H1 (cell line): ENCODE results near the gene SP4. TPM values are rescaled to one million over a fixed set of nuclear protein-coding genes. Genes with fewer than 3 reads are reported as not detected.

Source experiments
- CTCF ChIA-PET: fragments of 300-600 bp; sonication (Branson Sonifier 250); formaldehyde crosslinking; loops from one replicate; lab custom pipeline; 2021; ENCODE audit not compliant: partially characterized antibody; lab: Charles Lee
- POLR2A ChIA-PET: fragments of 300-600 bp; sonication (Branson Sonifier 250); formaldehyde crosslinking; loops from one replicate; lab custom pipeline; 2021; ENCODE audit warnings: inconsistent platforms; ENCODE audit not compliant: partially characterized antibody; lab: Charles Lee
- DNase-seq, 2 experiments: peaks; one replicate each; pipeline versions ENCODE4 v3.0.0 to v3.0.0-alpha.2; 2010 to 2022; ENCODE audit warnings: low spot score in 2 of 2, low read depth in 1 of 2, mixed read lengths in 1 of 2
- FAIRE-seq: peaks from 2 replicates; lab custom pipeline; 2011; peaks lifted over from hg19 to GRCh38; lab: Jason Lieb, UNC
- H2AFZ ChIP-seq: 2 replicates; pipeline ENCODE4 v1.8.1; 2012; ENCODE audit warnings: low read length, inconsistent platforms
- H2AK5ac ChIP-seq: 2 replicates; pipeline ENCODE4 v1.6.1; 2013; ENCODE audit warnings: low read depth, low read length
- H2BK120ac ChIP-seq: replicated peaks from 2 replicates; pipeline ENCODE3; 2013; ENCODE audit warnings: low read depth, low read length, inconsistent platforms
- H2BK12ac ChIP-seq: 2 replicates; pipeline ENCODE4 v1.6.1; 2013; ENCODE audit warnings: low read depth, low read length
- H2BK15ac ChIP-seq: 2 replicates; pipeline ENCODE4 v1.6.1; 2013; ENCODE audit warnings: low read length
- H2BK20ac ChIP-seq: 2 replicates; pipeline ENCODE4 v1.6.1; 2013; ENCODE audit warnings: low read length
- H2BK5ac ChIP-seq: 2 replicates; pipeline ENCODE4 v1.6.1; 2013; ENCODE audit warnings: low read depth, low read length
- H3K14ac ChIP-seq: 2 replicates; pipeline ENCODE4 v1.6.1; 2013; ENCODE audit warnings: inconsistent platforms; ENCODE audit not compliant: insufficient read length
- H3K18ac ChIP-seq: 2 replicates; pipeline ENCODE4 v1.6.1; 2013; ENCODE audit warnings: low read length; ENCODE audit errors: extremely low read depth
- H3K23ac ChIP-seq: 2 replicates; pipeline ENCODE4 v1.6.1; 2013; ENCODE audit warnings: inconsistent platforms; ENCODE audit not compliant: insufficient read length
- H3K23me2 ChIP-seq: 2 replicates; pipeline ENCODE4 v1.6.1; 2013; ENCODE audit warnings: low read depth, low read length
- H3K27ac ChIP-seq: 2 replicates; pipeline ENCODE4 v1.6.1; 2011; ENCODE audit warnings: low read depth, low read length, inconsistent platforms
- H3K27me3 ChIP-seq, 4 experiments: replicated peaks in 1 of 4; 1 replicate in 1 of 4; 2 replicates in 3 of 4; pipeline versions ENCODE4 v1.6.1 to v1.8.1; 2011 to 2013; ENCODE audit warnings: low read length in 3 of 4, mild to moderate bottlenecking in 3 of 4, inconsistent platforms in 2 of 4, mixed read lengths in 2 of 4, moderate library complexity in 1 of 4; ENCODE audit not compliant: control insufficient read depth in 3 of 4, insufficient read depth in 3 of 4; ENCODE audit errors: extremely low read depth in 1 of 4
- H3K36me3 ChIP-seq, 4 experiments: 2 replicates each; pipeline versions ENCODE4 v1.6.1 to v1.8.1; 2011 to 2013; ENCODE audit warnings: mild to moderate bottlenecking in 4 of 4, low read length in 3 of 4, moderate library complexity in 2 of 4, control low read depth in 1 of 4, inconsistent platforms in 1 of 4; ENCODE audit not compliant: insufficient read depth in 4 of 4, control insufficient read depth in 2 of 4
- H3K4ac ChIP-seq: replicated peaks from 2 replicates; pipeline ENCODE3; 2013; ENCODE audit warnings: low read length, low read depth, mixed read lengths, inconsistent platforms; ENCODE audit not compliant: insufficient read length
- H3K4me1 ChIP-seq, 4 experiments: replicated peaks in 1 of 4; 1 replicate in 1 of 4; 2 replicates in 3 of 4; pipeline versions ENCODE4 v1.6.1 to v1.8.1; 2011 to 2013; ENCODE audit warnings: low read length in 3 of 4, inconsistent platforms in 2 of 4, mixed read lengths in 1 of 4; ENCODE audit not compliant: insufficient read depth in 4 of 4, control insufficient read depth in 3 of 4
- H3K4me2 ChIP-seq, 2 experiments: 2 replicates each; pipeline versions ENCODE4 v1.6.1 to v1.8.1; 2011 to 2013; ENCODE audit warnings: low read depth in 2 of 2, low read length in 2 of 2, control low read depth in 1 of 2, inconsistent platforms in 1 of 2, mild to moderate bottlenecking in 1 of 2; ENCODE audit not compliant: insufficient read depth in 1 of 2
- H3K4me3 ChIP-seq, 4 experiments: fragments of 200-600, 300-600 bp in 1 of 4; sonication (generic), shearing (Covaris generic), sonication (Bioruptor Twin) in 1 of 4; 2 replicates each; pipeline versions ENCODE4 v1.5.1 to v1.8.1; 2011 to 2016; ENCODE audit warnings: low read length in 4 of 4, low read depth in 3 of 4, control low read depth in 2 of 4, inconsistent platforms in 2 of 4, mild to moderate bottlenecking in 2 of 4, mixed read lengths in 1 of 4, moderate library complexity in 1 of 4; ENCODE audit not compliant: insufficient read depth in 2 of 4; ENCODE audit errors: extremely low read depth in 1 of 4
- H3K56ac ChIP-seq: replicated peaks from 2 replicates; pipeline ENCODE3; 2013; ENCODE audit warnings: low read depth, mild to moderate bottlenecking, mixed read lengths, low read length, inconsistent platforms; ENCODE audit not compliant: insufficient read length
- H3K79me1 ChIP-seq: 2 replicates; pipeline ENCODE4 v1.6.1; 2013; ENCODE audit warnings: low read depth, low read length, control low read depth
- H3K79me2 ChIP-seq, 2 experiments: 2 replicates each; pipeline versions ENCODE4 v1.6.1 to v1.8.1; 2012 to 2013; ENCODE audit warnings: low read length in 2 of 2, mild to moderate bottlenecking in 2 of 2, inconsistent platforms in 1 of 2; ENCODE audit not compliant: insufficient read depth in 2 of 2, control insufficient read depth in 1 of 2
- H3K9ac ChIP-seq, 4 experiments: replicated peaks in 1 of 4; 1 replicate in 1 of 4; 2 replicates in 3 of 4; pipeline versions ENCODE4 v1.6.1 to v1.8.1; 2011 to 2013; ENCODE audit warnings: low read depth in 3 of 4, low read length in 3 of 4, control low read depth in 2 of 4, mild to moderate bottlenecking in 2 of 4, moderate library complexity in 2 of 4, inconsistent platforms in 1 of 4; ENCODE audit errors: extremely low read depth in 1 of 4
- H3K9me3 ChIP-seq, 2 experiments: 2 replicates each; pipeline versions ENCODE4 v1.6.1 to v1.8.1; 2012 to 2013; ENCODE audit warnings: mild to moderate bottlenecking in 2 of 2, moderate library complexity in 2 of 2, control low read depth in 1 of 2, inconsistent platforms in 1 of 2, low read depth in 1 of 2, low read length in 1 of 2, mixed read lengths in 1 of 2; ENCODE audit not compliant: insufficient read depth in 2 of 2
- H4K20me1 ChIP-seq, 2 experiments: replicated peaks in 1 of 2; 2 replicates each; pipeline versions ENCODE3 to v1.8.1; 2011 to 2013; ENCODE audit warnings: inconsistent platforms in 2 of 2, low read length in 2 of 2, mild to moderate bottlenecking in 1 of 2; ENCODE audit not compliant: insufficient read depth in 2 of 2, control insufficient read depth in 1 of 2
- H4K5ac ChIP-seq: 2 replicates; pipeline ENCODE4 v1.6.1; 2013; ENCODE audit warnings: low read length, low read depth, mixed read lengths, inconsistent platforms; ENCODE audit not compliant: insufficient read length
- H4K8ac ChIP-seq: 2 replicates; pipeline ENCODE4 v1.8.0; 2013; ENCODE audit warnings: mild to moderate bottlenecking, moderate library complexity, low read length, inconsistent platforms; ENCODE audit not compliant: insufficient read depth; ENCODE audit errors: extremely low read depth
- H4K91ac ChIP-seq: replicated peaks from 2 replicates; pipeline ENCODE3; 2013; ENCODE audit warnings: low read length, mixed read lengths, inconsistent platforms; ENCODE audit not compliant: insufficient read length
- CEBPB ChIP-seq: IDR thresholded peaks from 2 replicates; pipeline ENCODE4 v1.6.1; 2012; ENCODE audit warnings: low read depth, low read length
- POU5F1 ChIP-seq: IDR thresholded peaks from 2 replicates; pipeline ENCODE4 v1.6.1; 2011; ENCODE audit warnings: low read depth, mild to moderate bottlenecking, low read length, moderate library complexity
- RAD21 ChIP-seq, 2 experiments: IDR thresholded peaks in 1 of 2; conservative IDR thresholded peaks in 1 of 2; 2 replicates each; pipeline ENCODE4 v1.6.1; 2011; ENCODE audit warnings: low read depth in 2 of 2, low read length in 2 of 2, improper control_type of control experiment in 1 of 2, inconsistent platforms in 1 of 2, mild to moderate bottlenecking in 1 of 2, moderate library complexity in 1 of 2
- WGBS, 2 experiments: shearing (Covaris generic) in 1 of 2; methylation state at CpG; one replicate each; pipeline versions ENCODE4 v1.1.6 to v1.1.7; 2013 to 2015; ENCODE audit warnings: low lambda C conversion rate in 2 of 2, mixed read lengths in 2 of 2, inconsistent platforms in 1 of 2, low coverage in 1 of 2, missing lambda C conversion rate in 1 of 2; ENCODE audit not compliant: insufficient replicate concordance in 2 of 2, insufficient coverage in 1 of 2, insufficient read length in 1 of 2; ENCODE audit errors: extremely low coverage in 1 of 2, missing lambda C conversion rate in 1 of 2; 5-methylcytosine and 5-hydroxymethylcytosine counted together
- polyA plus RNA-seq, 7 experiments: library from polyadenylated mRNA; depleted of rRNA in 3 of 7; stranded (reverse) in 5 of 7; unstranded in 2 of 7; fragments of >200 nt in 5 of 7; fragments of 200-250 nt in 2 of 7; gene quantifications; 1 replicate in 5 of 7; 2 replicates in 1 of 7; 4 replicates in 1 of 7; pipeline versions ENCODE4 v1.2.1 to v1.2.3, GENCODE V29; 2011 to 2013; ENCODE audit warnings: missing spikeins in 2 of 7, mixed read lengths in 2 of 7
- total RNA-seq: library from RNA; stranded (reverse); fragmentation: NEBNext Ultra II Directional; extraction: Animal tissue kit (Norgen Biotek cat#: 25700); gene quantifications from 2 replicates; pipeline ENCODE4 v1.2.1, GENCODE V29; 2021

The SP4 gene
- total and polyA plus RNA-seq, 2 of the 8 experiments (the other 6 are each of a cell fraction or from before 2014, with no cell fraction given): 10.0 to 24.0 TPM

- Histone ChIP-seq H3K27ac (no peak overlapping the region), H3K4ac (no peak overlapping the region), H2BK5ac (no peak overlapping the region), H2BK20ac (no peak overlapping the region), H2BK120ac (no peak overlapping the region), H3K4me1 (no peaks in the 10 kb centered on the region), H3K23ac (no peak overlapping the region), H3K9me3 (no peaks in the 10 kb centered on the region), H4K20me1 (peaks cover 0 to 1% of the 10 kb centered on the region in 2 experiments), H3K79me2 (peaks cover 0 to 46% of the 10 kb centered on the region in 2 experiments; a peak in 2 of 4 replicates), H4K91ac (no peak overlapping the region), H4K5ac (no peak overlapping the region), H3K18ac (no peak overlapping the region), H3K4me3 (no peak overlapping the region), H3K79me1 (no peaks in the 10 kb centered on the region), H2AK5ac (no peak overlapping the region), H3K56ac (no peak overlapping the region), H3K4me2 (no peak overlapping the region), H2BK12ac (no peak overlapping the region), H3K9ac (no peak overlapping the region), H3K36me3 (peaks cover 0 to 2% (median under 1%) of the 10 kb centered on the region in 4 experiments; a peak in 2 of 8 replicates), H2AFZ (no peak overlapping the region), H2BK15ac (no peak overlapping the region), H3K27me3 (no peaks in the 10 kb centered on the region), H3K23me2 (peaks cover 3% of the 10 kb centered on the region; the same call in 1 of the 2 replicates), H4K8ac (no peak overlapping the region), H3K14ac (no peak overlapping the region)
- DNase-seq (no peak), FAIRE-seq (no peak)
- ChIA-PET POLR2A (no interaction called here), CTCF (interaction anchor here (0.8 to 1.3 kb wide), 3 partner anchors 10 to 45 kb away, joined by 3 read pairs; partner anchors contain the start of gene SP4)
- TF ChIP-seq CEBPB: no peak
- TF ChIP-seq RAD21 (IDR thresholded peaks at IDR 0.05 in 1 of 2, conservative IDR thresholded peaks at IDR 0.05 in 1 of 2; ENCODE audit: low read depth in 2 of 2, low read length in 2 of 2): no peak
- TF ChIP-seq POU5F1: no peak
- WGBS, 2 experiments: 88% methylated on average over 1 of the region's 1 CpG; no CpG with 5 or more reads in 1 of the 2 experiments
Measured at GRCh38 chr7:21472029-21472428, 44.1 kb downstream of the SP4 start.
